ENCODE data around the gene DRAXIN. TPM values are rescaled to one million over a fixed set of nuclear protein-coding genes. Genes with fewer than 3 reads are reported as not detected.

The DRAXIN gene, protein sequence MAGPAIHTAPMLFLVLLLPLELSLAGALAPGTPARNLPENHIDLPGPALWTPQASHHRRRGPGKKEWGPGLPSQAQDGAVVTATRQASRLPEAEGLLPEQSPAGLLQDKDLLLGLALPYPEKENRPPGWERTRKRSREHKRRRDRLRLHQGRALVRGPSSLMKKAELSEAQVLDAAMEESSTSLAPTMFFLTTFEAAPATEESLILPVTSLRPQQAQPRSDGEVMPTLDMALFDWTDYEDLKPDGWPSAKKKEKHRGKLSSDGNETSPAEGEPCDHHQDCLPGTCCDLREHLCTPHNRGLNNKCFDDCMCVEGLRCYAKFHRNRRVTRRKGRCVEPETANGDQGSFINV
- 0.08 TPM for total RNA-seq

DNA sequence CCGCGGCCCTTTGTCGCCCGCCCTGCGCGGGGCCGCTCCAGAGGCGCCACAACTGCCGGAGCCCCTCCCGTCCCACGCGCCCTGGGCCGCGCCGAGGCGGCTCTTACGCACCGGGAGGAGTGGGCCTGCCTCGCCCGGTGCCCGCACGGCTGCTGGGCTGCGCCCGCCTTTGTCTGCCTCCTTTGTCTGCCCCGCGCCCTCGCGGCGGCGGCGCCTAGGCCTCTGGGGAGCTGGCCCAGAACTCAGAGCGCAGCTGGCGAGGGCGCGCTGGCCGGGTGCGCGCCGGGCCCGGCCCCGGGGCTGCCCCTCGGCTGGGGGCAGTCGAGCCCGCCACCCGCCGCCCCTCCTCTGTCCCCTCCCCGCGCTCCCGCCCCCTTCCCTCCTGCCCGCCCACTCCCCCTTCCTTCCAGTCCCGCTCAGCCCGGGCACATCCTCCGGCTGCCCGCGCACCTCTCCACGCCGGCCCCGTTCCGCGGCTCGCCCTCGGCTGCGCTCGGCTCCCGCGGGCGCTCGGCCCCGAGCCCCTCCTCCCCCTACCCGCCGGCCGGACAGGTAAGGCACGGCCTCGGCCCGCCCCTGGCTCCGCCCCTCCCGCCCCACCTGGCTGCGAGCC is at the start of gene DRAXIN:
DRAXIN (plus strand) TSS at position 409 of the 613 bp plus-strand sequence. CDS start 14,549 bp downstream, outside the sequence.
- DNase-seq (ENCODE audit: low spot score) = no peak

GRCh38 chr1:11641776-11642305 is 49.7 kb upstream of the DRAXIN start:
- no peak for DNase-seq (ENCODE audit: low spot score)

DNA sequence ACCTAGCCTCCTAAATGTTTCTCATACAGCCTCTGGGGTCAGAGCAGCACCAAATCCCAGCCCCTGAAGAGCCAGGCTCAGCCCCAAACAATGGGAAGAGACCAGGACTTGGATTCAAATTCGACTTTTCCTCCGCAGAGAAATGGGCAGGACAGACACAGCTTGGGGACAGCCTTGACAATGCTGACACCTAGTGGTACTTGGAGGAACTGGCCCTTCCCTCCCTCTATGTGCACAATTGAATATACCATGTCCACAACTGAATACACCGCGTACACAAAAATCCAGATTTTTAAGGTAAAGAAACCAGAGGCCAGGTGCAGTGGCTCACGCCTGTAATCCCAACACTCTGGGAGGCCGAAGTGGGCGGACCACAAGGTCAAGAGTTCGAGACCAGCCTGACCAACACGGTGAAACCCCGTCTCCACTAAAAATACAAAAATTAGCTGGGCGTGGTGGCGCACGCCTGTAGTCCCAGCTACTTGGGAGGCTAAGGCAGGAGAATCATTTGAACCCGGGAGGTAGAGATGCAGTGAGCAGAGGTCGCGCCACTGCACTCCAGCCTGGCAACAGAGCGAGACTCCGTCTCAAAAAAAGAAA is 49.0 kb upstream of the DRAXIN start:
- peak; percentile 74 for DNase-seq (ENCODE audit: low spot score)

- DNase-seq (ENCODE audit: low spot score) = no peak
These were observed 47.7 kb upstream of the DRAXIN start for GRCh38 chr1:11643782-11644181.

- no peak for DNase-seq (ENCODE audit: low spot score)
These were observed 46.2 kb upstream of the DRAXIN start for GRCh38 chr1:11645270-11645669.

GRCh38 chr1:11645670-11646265 is 45.7 kb upstream of the DRAXIN start:
- peak; percentile 81 for DNase-seq (ENCODE audit: low spot score)

DNA sequence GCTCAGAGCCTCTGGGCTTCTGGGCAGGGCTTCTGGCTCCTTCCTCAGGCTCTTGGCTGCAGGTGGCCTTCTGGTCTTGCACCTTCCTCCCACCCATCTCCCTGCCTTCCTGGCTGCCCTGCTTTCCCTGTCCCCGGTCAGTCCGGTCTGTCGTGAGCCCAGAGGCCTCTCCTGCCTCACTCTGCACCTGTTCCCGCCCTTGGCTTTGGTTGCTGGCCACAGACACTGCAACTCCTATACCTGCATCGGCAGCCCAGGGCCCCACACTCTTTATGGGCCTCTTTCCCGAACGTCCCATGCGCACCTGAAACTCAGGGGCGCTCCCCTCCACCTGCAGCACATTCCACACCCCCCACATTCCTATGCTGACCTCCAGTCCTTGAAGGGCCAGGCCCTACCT is 45.2 kb upstream of the DRAXIN start:
- DNase-seq (ENCODE audit: low spot score) = no peak

GRCh38 chr1:11647333-11647732 is 44.2 kb upstream of the DRAXIN start:
- no peak for DNase-seq (ENCODE audit: low spot score)

DNA sequence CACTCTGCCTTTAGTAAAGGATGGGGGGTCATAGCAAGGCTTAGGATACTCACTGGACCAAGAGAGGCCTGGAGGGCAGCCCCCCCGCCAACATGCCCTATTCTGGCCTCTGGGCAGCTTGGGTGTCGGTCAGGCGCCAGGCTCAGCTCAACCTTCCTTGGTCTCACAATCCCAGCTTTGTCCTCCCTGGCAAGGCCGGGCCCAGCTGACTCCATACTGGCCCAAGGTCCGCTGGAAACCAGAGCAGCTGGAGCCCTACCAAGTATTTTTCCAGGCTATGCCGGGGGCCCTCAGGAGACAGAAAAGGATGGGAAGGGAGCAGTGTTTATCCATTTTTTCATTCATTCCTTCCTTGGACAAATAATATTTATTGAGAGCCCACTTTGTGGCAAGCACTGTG is 43.5 kb upstream of the DRAXIN start:
- DNase-seq (ENCODE audit: low spot score) = no peak

DNA sequence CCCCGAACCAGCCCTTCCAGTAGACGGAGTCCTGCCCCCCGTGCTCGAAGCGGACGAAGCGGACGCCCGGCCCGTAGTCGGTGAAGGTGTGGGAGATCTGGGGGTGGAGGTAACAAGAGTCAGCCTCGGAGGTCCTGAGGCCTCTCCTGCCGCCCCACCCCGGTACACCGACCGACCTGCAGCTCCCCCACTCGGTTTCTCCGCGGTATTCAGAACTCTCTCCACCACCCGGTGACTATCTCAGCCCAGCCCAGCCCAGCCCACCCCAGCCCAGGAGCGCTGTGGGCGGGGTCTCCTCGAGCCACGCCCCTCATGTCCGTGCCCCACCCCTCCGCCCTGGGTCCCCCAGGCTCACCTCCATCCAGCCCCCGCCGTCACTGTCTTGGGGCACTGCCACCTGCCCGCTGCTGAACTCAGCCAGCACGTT is 42.8 kb upstream of the DRAXIN start:
- no peak for DNase-seq (ENCODE audit: low spot score)

DNA sequence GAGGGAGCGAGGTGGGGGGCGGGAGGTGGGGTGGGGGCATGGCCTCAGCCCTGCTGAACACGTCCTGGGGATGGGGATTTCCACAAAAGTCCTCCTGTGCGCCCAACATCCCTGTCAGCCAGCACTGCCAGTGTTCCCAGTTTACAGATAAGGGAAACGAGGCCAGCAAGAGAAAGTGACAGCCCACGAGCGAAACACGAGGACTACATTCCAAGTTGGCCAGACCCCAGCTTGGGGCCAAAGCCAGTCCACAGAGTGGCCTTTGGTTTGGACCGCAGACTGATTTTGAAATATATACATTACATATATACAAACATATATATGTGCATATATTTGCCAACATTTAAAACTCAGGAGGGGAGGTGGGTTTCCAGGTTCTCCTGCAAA is 42.3 kb upstream of the DRAXIN start:
- no peak for DNase-seq (ENCODE audit: low spot score)

DNA sequence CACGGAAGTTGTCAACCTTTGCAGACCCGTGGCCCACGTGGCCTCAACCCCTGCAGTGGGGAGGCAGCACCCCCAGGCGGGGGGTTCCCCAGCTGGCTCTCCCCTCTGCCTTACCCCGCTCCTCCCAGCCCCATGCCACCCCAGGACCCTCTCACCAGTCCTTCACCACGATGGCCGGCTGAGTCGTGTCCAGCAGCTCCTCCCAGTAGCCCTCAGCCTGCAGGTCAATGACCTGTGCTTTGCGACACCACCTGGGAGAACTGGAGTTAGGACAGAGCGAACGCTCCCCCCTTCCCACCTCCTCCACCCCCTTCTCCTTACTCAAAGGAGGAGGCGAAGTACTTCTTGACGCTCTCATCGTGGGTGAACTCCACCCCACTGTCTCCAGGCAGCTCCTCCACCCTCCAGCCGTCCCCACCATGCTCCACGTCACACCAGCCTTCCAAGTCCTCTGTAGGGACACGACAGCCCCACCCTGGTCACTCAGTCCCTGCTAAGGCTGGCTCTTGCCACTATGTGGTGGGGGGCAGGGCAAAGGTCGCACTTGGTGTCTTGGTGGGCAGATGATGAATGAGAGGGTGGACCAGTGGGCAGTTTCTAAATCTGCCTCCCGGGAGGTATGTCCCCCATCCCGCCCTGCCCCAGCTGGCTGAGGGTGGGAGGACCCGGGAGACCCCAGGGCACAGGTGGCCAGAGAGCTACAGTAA is 41.7 kb upstream of the DRAXIN start:
- DNase-seq (ENCODE audit: low spot score) = no peak

DNA sequence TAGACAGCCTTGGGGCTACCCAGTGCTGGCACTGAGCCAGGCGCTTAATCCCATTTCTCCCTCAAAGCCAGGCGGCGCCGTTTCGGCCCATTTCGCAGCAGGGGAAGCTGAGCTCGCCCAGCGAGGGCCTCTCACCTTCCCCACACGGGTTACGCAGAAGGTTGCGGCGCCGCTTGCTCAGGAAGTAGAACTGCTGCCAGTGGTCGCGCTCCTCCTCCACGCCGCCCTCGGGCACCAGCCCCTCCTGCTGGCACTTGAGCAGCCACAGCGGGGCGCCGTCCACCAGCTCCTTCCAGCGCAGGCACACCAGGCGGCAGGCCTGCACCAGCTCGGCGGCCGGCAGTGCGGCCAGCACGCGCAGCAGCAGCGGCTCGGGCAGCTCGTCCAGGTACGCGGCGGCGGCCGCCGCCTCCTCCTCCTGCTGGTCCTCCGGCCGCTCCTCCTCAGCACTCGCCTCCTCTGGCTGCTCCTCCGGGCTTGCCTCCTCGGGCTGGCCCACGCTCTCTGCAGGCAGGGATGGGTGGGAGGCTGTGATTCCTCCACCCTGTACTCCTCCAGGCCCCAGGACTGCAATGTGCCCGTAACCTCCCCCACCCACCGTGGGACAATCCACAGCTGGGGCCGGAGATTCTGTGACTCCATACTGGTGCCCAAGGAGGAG is 41.0 kb upstream of the DRAXIN start:
- peak; percentile 74 for DNase-seq (ENCODE audit: low spot score)

DNA sequence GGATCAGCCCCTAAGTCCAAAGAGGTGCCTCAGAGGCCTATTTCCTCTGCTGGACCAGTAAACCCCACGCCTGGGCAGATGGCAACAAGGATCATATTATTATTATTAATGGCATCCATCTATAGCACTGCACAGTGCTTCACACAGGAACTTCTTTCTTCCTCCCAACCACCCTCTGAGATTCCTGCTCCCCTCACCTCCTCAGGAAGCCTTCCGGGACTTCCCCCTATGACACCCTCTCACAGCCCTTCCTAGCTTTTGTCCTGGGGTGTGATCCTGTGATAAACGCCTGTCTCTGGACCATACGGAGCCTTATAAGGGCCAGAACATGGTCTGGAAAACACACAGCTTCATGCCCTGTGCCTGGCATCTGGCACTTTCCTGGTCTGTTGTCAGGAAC is 40.5 kb upstream of the DRAXIN start:
- DNase-seq (ENCODE audit: low spot score) = no peak

DNA sequence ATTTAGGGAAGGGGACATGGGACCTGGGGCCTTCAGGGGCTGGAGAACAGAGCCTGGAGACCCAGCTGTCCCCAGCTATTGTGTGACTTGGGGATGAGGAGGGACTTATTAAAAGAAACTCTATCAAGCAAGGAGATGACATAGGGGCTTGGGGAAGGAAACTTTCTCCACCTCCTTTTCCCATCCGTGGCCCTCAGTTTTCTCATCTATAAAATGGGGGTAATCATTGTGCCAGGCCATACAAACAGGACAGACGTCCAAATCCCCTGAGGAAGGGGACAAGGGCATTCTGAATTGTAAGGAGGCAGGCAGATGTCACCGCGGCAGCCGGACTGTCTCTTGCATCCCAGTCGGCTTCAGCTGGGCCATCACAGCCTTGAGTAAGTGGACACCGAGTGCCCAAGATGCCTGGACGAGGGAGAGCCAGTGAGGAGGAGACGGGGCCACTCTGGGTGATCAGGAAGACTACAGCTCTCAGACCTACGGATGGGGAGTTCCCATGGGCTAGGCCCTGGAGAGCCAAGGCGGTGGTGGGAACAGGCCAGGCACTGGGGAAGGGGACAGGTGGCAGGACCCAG is 39.2 kb upstream of the DRAXIN start:
- no peak for DNase-seq (ENCODE audit: low spot score)

DNA sequence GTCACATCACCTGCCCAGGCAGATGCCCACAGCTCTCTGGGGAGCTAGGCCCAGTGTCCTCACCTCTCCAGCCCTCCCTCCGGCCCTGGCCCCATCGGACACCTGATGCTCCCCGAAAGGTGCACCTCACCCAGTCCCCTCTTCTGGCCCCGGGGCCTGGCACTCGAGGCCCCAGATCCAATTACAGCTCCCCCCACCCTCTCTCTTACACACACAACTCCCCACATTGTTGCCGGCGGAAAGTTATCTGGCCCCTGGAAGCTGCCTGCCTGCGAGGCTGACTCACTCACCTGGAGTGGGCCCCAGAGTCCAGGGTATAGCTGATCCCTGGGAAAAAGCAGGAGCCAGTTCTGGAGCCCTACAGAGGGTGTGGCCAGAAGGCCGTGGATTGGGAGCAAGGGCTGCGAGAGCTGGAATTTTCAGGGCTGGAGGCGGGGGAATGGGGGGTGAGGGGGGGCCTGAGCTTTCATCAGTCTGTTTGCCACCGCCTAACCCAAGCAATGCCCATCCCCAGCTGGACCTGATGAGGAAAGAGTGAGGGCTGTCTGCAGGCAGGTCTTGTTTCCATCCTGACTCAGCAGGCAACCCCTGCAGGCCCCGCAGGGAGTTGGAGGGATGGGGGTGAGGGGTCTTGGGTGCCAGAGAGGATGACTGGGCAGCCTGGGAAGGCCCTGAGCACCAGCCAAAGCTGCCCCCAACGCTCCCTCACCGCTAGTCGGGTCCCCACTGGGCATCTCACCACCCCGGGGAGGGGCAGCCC is 38.2 kb upstream of the DRAXIN start:
- no peak for DNase-seq (ENCODE audit: low spot score)

DNA sequence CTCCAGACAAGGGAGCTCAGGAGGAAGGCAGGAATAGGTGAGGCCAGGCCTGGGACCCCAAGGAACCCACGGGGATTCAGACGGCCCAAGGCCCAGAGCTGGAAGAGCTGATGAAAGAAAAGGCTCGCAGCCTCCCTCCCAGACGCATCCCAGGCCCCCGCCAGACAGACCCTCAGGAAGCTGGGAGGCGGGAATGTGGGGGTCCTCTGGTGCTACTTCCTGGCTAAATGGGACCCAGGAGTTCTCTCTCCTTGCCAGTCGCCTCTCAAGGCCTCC is 37.7 kb upstream of the DRAXIN start:
- DNase-seq (ENCODE audit: low spot score) = no peak

GRCh38 chr1:11654137-11654938 is 37.2 kb upstream of the DRAXIN start, which contains the start of the genes FBXO2 and FBXO44:
Gene FBXO2 (minus strand): TSS chr1:11654429. CDS start chr1:11654340, 89 bp downstream.
Gene FBXO44 (plus strand): TSS chr1:11654877. CDS start chr1:11655836, 959 bp downstream.
- DNase-seq (ENCODE audit: low spot score) = no peak
